ENCODE results near the gene ANKRD6.

Gene ANKRD6

GRCh38 chr6:89667872-89668556 is 235.1 kb downstream of the ANKRD6 start:
- H3K4me3 ChIP-seq (ENCODE audit: low read length) = peak overlapping the region; percentile 29
- peak; percentile 77 for DNase-seq (ENCODE audit: low read depth)
- no peak for TF ChIP-seq CTCF (conservative IDR thresholded peaks at IDR 0.05; ENCODE audit: low read depth, low read length)

GRCh38 chr6:89669002-89669401 is 236.1 kb downstream of the ANKRD6 start:
- no peak for TF ChIP-seq CTCF (conservative IDR thresholded peaks at IDR 0.05; ENCODE audit: low read depth, low read length)
- H3K4me3 ChIP-seq (ENCODE audit: low read length) = peak overlapping the region; percentile 13
- no peak for DNase-seq (ENCODE audit: low read depth)

- TF ChIP-seq CTCF (conservative IDR thresholded peaks at IDR 0.05; ENCODE audit: low read depth, low read length) = no peak
- no peak for DNase-seq (ENCODE audit: low read depth)
- no peak overlapping the region for H3K4me3 ChIP-seq (ENCODE audit: low read length)
These were observed 238.1 kb downstream of the ANKRD6 start for GRCh38 chr6:89670935-89671565.

GRCh38 chr6:89675949-89676748 is 243.2 kb downstream of the ANKRD6 start:
- H3K4me3 ChIP-seq (ENCODE audit: low read length) = no peak overlapping the region
- no peak for TF ChIP-seq CTCF (conservative IDR thresholded peaks at IDR 0.05; ENCODE audit: low read depth, low read length)

GRCh38 chr6:89678531-89678930 is 245.6 kb downstream of the ANKRD6 start:
- no peak for TF ChIP-seq CTCF (conservative IDR thresholded peaks at IDR 0.05; ENCODE audit: low read depth, low read length)
- DNase-seq (ENCODE audit: low read depth) = no peak
- H3K4me3 ChIP-seq (ENCODE audit: low read length) = no peak overlapping the region

More at GRCh38 chr6:89675949-89676748, 243.2 kb downstream of the ANKRD6 start:
- no peak for DNase-seq (ENCODE audit: low read depth)

- H3K4me3 ChIP-seq (ENCODE audit: low read length) = no peak overlapping the region
- TF ChIP-seq CTCF (conservative IDR thresholded peaks at IDR 0.05; ENCODE audit: low read depth, low read length) = no peak
- DNase-seq (ENCODE audit: low read depth) = no peak
These were observed 246.5 kb downstream of the ANKRD6 start for GRCh38 chr6:89679215-89680120.

Measured in retinal pigment epithelial cell (primary cell).